WTC11 (cell line): ENCODE results near the gene TBX2. TPM values are rescaled to one million over a fixed set of nuclear protein-coding genes. Genes with fewer than 3 reads are reported as not detected.

Source experiments
- ATAC-seq: fragments of 200-7000 bp; cut with Tn5 transposase; 2 replicates; pipeline ENCODE4 v1.10.0; 2021; ENCODE audit warnings: mild to moderate bottlenecking, moderate library complexity
- CTCF ChIA-PET: fragments of 300-600 bp; sonication (Branson Sonifier 250); formaldehyde crosslinking; loops from one replicate; lab custom pipeline; 2021; ENCODE audit warnings: antibody characterized with exemption; lab: Charles Lee
- POLR2A ChIA-PET: fragments of 350-600 bp; sonication (Branson Sonifier 250); formaldehyde crosslinking; loops from one replicate; lab custom pipeline; 2021; ENCODE audit warnings: antibody characterized with exemption; lab: Charles Lee
- DNase-seq: peaks from one replicate; pipeline ENCODE4 v3.0.0; 2021; ENCODE audit warnings: low spot score
- H3K27ac Mint-ChIP-seq: 2 replicates; pipeline ENCODE4 v1.8.0; 2021; ENCODE audit warnings: mixed read lengths
- H3K27me3 Mint-ChIP-seq: 2 replicates; pipeline ENCODE4 v1.8.0; 2021; ENCODE audit warnings: low read depth, mild to moderate bottlenecking, moderate library complexity, mixed read lengths
- H3K36me3 Mint-ChIP-seq: 2 replicates; pipeline ENCODE4 v1.8.0; 2021; ENCODE audit warnings: mixed read lengths
- H3K4me1 Mint-ChIP-seq: 2 replicates; pipeline ENCODE4 v1.8.0; 2022; ENCODE audit warnings: mixed read lengths
- H3K4me3 Mint-ChIP-seq: 2 replicates; pipeline ENCODE4 v1.8.0; 2021; ENCODE audit warnings: mild to moderate bottlenecking, moderate library complexity, mixed read lengths
- H3K9me3 Mint-ChIP-seq: 2 replicates; pipeline ENCODE4 v1.8.0; 2021; ENCODE audit warnings: mixed read lengths
- ATF1 ChIP-seq: sonication (generic); formaldehyde crosslinking; IDR thresholded peaks from 2 replicates; pipeline ENCODE4 v1.8.1; 2023; ENCODE audit warnings: mild to moderate bottlenecking, moderate library complexity, missing genetic modification reagents
- CBFB ChIP-seq: sonication (generic); formaldehyde crosslinking; IDR thresholded peaks from 2 replicates; pipeline ENCODE4 v1.8.1; 2022; ENCODE audit warnings: mild to moderate bottlenecking, low read depth, missing genetic modification reagents
- EMX1 ChIP-seq: fragments of 250-450 bp; sonication (Bioruptor Pico); IDR thresholded peaks from 2 replicates; pipeline ENCODE4 v1.8.0; 2021; ENCODE audit warnings: mild to moderate bottlenecking
- FOXK1 ChIP-seq: sonication (generic); formaldehyde crosslinking; IDR thresholded peaks from 2 replicates; pipeline ENCODE4 v1.8.0; 2022; ENCODE audit warnings: mild to moderate bottlenecking, moderate library complexity, missing genetic modification reagents
- GABPB1 ChIP-seq: sonication (generic); formaldehyde crosslinking; IDR thresholded peaks from 2 replicates; pipeline ENCODE4 v1.8.1; 2023; ENCODE audit warnings: mild to moderate bottlenecking, missing genetic modification reagents
- HMGA2 ChIP-seq: fragments of 250-450 bp; sonication (Bioruptor Pico); IDR thresholded peaks from 2 replicates; pipeline ENCODE4 v1.4.0; 2021; ENCODE audit warnings: mild to moderate bottlenecking, moderate library complexity
- HMGXB4 ChIP-seq: sonication (generic); formaldehyde crosslinking; IDR thresholded peaks from 2 replicates; pipeline ENCODE4 v1.8.1; 2023; ENCODE audit warnings: mild to moderate bottlenecking, moderate library complexity, missing genetic modification reagents
- KAT7 ChIP-seq: sonication (generic); formaldehyde crosslinking; IDR thresholded peaks from 2 replicates; pipeline ENCODE4 v1.8.1; 2023; ENCODE audit warnings: missing genetic modification reagents, mild to moderate bottlenecking, borderline replicate concordance
- MXD4 ChIP-seq: fragments of 250-450 bp; sonication (Bioruptor Pico); IDR thresholded peaks from 2 replicates; pipeline ENCODE4 v1.8.0; 2021; ENCODE audit warnings: mild to moderate bottlenecking, moderate library complexity, borderline replicate concordance
- NR2C2 ChIP-seq: sonication (generic); formaldehyde crosslinking; IDR thresholded peaks from 2 replicates; pipeline ENCODE4 v1.8.0; 2022; ENCODE audit warnings: mild to moderate bottlenecking, missing genetic modification reagents
- NR3C1 ChIP-seq: sonication (generic); formaldehyde crosslinking; conservative IDR thresholded peaks from 2 replicates; pipeline ENCODE4 v1.8.1; 2023; ENCODE audit warnings: low read depth, mild to moderate bottlenecking, missing genetic modification reagents
- RORB ChIP-seq: fragments of 250-450 bp; sonication (Bioruptor Pico); IDR thresholded peaks from 2 replicates; pipeline ENCODE4 v1.9.0; 2021; ENCODE audit warnings: mild to moderate bottlenecking
- ZNF281 ChIP-seq: sonication (generic); formaldehyde crosslinking; IDR thresholded peaks from 2 replicates; pipeline ENCODE4 v1.8.0; 2023; ENCODE audit warnings: mild to moderate bottlenecking, missing genetic modification reagents
- ZSCAN18 ChIP-seq: fragments of 250-450 bp; sonication (Bioruptor Pico); IDR thresholded peaks from 2 replicates; pipeline ENCODE4 v2.1.2; 2022; ENCODE audit warnings: mild to moderate bottlenecking, moderate library complexity
- total RNA-seq: library from RNA; stranded (reverse); gene quantifications from 3 replicates; pipeline ENCODE4 v1.2.3, GENCODE V29; 2021
- TF ChIP-seq, protein P1 (sequence below): sonication (generic); formaldehyde crosslinking; IDR thresholded peaks from 2 replicates; pipeline ENCODE4 v1.8.1; 2022; ENCODE audit warnings: low read depth, missing genetic modification reagents, borderline replicate concordance
- TF ChIP-seq, protein P2 (sequence below): sonication (generic); formaldehyde crosslinking; IDR thresholded peaks from 2 replicates; pipeline ENCODE4 v1.8.0; 2022; ENCODE audit warnings: mild to moderate bottlenecking, missing genetic modification reagents
- TF ChIP-seq, protein P3 (sequence below): fragments of 200-600 bp; IDR thresholded peaks from 2 replicates; pipeline ENCODE4 v1.8.0; 2022; ENCODE audit warnings: antibody characterized with exemption
- TF ChIP-seq, protein P4 (sequence below): sonication (generic); formaldehyde crosslinking; IDR thresholded peaks from 2 replicates; pipeline ENCODE4 v1.8.0; 2022; ENCODE audit warnings: mild to moderate bottlenecking, missing genetic modification reagents

The TBX2 gene
- total RNA-seq, 1 experiment from 2014 or later, result 0.09 TPM

- no peak overlapping the region for H3K27ac Mint-ChIP-seq
- TF ChIP-seq, protein P1, sequence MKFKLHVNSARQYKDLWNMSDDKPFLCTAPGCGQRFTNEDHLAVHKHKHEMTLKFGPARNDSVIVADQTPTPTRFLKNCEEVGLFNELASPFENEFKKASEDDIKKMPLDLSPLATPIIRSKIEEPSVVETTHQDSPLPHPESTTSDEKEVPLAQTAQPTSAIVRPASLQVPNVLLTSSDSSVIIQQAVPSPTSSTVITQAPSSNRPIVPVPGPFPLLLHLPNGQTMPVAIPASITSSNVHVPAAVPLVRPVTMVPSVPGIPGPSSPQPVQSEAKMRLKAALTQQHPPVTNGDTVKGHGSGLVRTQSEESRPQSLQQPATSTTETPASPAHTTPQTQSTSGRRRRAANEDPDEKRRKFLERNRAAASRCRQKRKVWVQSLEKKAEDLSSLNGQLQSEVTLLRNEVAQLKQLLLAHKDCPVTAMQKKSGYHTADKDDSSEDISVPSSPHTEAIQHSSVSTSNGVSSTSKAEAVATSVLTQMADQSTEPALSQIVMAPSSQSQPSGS (CRISPR knock-in tag), result no peak
- TF ChIP-seq EMX1 (no peak), NR3C1 (CRISPR knock-in tag) (no peak), FOXK1 (CRISPR knock-in tag) (0 out of 2 replicates have a peak, but pooled peaks have one; percentile 40), NR2C2 (CRISPR knock-in tag) (no peak), HMGA2 (no peak), MXD4 (CRISPR knock-in tag) (no peak), HMGXB4 (CRISPR knock-in tag) (peak; percentile 37; the same call in 1 of the 2 replicates), CBFB (CRISPR knock-in tag) (no peak), ATF1 (CRISPR knock-in tag) (no peak), KAT7 (CRISPR knock-in tag) (no peak), ZNF281 (no peak), GABPB1 (CRISPR knock-in tag) (no peak), ZSCAN18 (CRISPR knock-in tag) (no peak), RORB (CRISPR knock-in tag) (no peak)
- TF ChIP-seq, protein P2, sequence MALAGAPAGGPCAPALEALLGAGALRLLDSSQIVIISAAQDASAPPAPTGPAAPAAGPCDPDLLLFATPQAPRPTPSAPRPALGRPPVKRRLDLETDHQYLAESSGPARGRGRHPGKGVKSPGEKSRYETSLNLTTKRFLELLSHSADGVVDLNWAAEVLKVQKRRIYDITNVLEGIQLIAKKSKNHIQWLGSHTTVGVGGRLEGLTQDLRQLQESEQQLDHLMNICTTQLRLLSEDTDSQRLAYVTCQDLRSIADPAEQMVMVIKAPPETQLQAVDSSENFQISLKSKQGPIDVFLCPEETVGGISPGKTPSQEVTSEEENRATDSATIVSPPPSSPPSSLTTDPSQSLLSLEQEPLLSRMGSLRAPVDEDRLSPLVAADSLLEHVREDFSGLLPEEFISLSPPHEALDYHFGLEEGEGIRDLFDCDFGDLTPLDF (CRISPR knock-in tag), result no peak
- TF ChIP-seq, protein P3, sequence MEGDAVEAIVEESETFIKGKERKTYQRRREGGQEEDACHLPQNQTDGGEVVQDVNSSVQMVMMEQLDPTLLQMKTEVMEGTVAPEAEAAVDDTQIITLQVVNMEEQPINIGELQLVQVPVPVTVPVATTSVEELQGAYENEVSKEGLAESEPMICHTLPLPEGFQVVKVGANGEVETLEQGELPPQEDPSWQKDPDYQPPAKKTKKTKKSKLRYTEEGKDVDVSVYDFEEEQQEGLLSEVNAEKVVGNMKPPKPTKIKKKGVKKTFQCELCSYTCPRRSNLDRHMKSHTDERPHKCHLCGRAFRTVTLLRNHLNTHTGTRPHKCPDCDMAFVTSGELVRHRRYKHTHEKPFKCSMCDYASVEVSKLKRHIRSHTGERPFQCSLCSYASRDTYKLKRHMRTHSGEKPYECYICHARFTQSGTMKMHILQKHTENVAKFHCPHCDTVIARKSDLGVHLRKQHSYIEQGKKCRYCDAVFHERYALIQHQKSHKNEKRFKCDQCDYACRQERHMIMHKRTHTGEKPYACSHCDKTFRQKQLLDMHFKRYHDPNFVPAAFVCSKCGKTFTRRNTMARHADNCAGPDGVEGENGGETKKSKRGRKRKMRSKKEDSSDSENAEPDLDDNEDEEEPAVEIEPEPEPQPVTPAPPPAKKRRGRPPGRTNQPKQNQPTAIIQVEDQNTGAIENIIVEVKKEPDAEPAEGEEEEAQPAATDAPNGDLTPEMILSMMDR, result peak; percentile 94
- TF ChIP-seq, protein P4, sequence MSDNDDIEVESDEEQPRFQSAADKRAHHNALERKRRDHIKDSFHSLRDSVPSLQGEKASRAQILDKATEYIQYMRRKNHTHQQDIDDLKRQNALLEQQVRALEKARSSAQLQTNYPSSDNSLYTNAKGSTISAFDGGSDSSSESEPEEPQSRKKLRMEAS (CRISPR knock-in tag), result peak; percentile 53
- TF ChIP-seq, all 79 proteins: peak for 4
- H3K4me1 Mint-ChIP-seq, result peaks cover 10% of the 10 kb centered on the region
These were observed 17.1 kb downstream of the TBX2 start for GRCh38 chr17:61416540-61417363.

More at GRCh38 chr17:61416540-61417363, 17.1 kb downstream of the TBX2 start:
- Mint-ChIP-seq H3K4me3 (peak overlapping the region; percentile 54), H3K9me3 (no peaks in the 10 kb centered on the region), H3K27me3 (peaks cover 71% of the 10 kb centered on the region), H3K36me3 (no peaks in the 10 kb centered on the region)
- ChIA-PET CTCF (interaction anchor here (0.7 to 1.3 kb wide), 19 partner anchors 8 to 693 kb away, joined by 3 to 8 read pairs (median 4); no protein-coding TSS in a partner anchor), POLR2A (no interaction called here)
- DNase-seq (peak; percentile 96), ATAC-seq (peak; percentile 81)
